ENCODE measurements around the gene BAIAP3.
A peak's percentile ranks its signal among the peaks of the same experiment; 100 is the strongest.

The BAIAP3 gene

GRCh38 chr16:1372292-1372950 lies 39.0 kb downstream of the BAIAP3 start:
- no peak for DNase-seq

- no peak for DNase-seq
These were observed 41.2 kb downstream of the BAIAP3 start for GRCh38 chr16:1374418-1375297.

GRCh38 chr16:1375298-1375640 lies 41.8 kb downstream of the BAIAP3 start:
- no peak for DNase-seq

DNA sequence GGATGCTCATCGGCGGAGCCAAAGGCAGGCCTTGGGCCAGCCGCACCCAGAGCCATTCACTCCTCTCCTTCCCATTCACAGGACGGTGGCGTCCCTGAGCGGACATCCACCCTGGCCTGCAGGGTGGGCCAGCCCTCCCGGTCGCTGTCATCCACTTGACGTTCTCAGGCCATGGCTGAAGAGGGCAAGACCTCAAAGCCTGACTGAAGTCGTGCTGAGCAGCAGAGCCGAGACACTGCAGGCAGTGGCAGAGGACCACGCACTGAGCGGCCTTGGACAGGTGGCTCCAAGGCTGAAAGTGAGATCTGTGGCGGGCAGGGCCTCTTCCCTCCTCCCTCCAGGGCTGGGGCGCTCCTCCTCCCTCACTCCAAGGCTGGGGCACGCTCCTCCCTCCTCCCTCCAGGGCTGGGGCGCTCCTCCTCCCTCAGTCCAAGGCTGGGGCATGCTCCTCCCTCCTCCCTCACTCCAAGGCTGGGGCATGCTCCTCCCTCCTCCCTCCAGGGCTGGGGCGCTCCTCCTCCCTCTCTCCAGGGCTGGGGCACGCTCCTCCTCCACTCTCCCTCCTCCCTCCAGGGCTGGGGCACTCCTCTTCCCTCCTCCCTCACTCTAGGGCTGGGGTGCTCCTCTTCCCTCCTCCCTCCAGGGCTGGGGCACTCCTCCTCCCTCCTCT lies 42.4 kb downstream of the BAIAP3 start:
- DNase-seq = no peak

DNA sequence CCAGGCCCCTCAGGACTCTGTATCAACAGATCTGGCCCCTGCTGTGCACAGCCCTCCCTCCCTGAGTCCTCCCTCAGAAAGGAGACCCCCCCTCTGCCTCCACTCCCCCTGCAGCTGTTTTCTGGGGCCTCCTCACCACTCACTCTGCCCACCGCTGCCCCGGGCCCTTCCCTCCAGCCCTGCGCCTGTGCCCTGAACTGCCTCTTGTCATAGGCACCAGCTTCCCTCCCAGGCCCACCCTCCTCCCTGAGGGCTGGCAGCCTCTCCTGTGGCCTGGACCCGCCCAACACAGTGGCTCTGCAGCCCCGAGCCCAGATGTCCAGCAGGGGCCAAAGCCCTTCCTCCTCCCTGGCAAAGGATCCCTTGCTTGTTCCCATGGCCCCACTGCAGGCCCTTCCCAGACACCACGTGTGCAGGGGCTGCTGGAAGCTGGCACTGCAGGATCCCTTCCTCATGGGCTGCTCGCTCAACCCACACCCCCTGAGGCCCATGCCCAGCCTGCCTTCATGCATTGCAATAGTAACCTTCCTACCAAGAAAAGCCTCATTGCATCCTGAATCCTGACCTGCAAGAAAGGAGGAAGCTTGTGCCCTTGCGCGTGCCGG lies 44.1 kb downstream of the BAIAP3 start:
- peak in 9 of 14 donors; percentile 12 to 86 (median 64) for DNase-seq

DNA sequence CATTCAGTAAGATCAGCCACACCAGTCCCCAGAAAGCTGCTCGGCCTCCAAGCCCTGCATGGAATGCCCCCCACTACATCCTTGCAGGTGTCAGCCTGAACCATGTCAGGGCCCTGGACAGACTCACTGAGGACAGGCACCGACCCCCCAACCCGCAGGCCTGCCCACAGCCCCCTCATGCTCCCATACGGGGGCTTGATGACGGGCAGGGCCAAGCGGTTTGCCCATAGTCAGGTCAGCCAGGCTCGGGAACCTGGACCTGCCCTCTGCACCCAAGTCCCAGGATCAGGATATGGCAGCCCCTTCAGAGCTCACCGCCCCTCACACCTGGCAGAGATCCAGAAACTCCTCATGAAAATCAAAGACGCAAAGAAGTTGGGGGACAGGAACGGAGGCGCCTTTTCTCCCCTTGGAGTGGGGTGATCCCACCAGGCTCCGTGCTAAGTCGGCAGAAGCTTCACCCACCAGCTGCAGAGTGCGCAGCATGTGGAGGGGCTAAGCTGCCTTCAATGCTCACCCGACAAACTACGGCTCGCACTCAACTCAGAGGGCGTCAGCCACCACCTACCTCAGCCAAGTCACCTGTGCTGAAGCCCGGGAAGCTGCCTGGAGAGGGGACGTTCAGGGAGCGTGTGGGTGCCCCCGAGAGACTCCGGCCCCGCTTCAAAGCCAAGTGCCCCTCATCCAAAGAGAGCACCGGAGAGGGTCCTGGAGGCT lies 44.8 kb downstream of the BAIAP3 start:
- no peak for DNase-seq

DNA sequence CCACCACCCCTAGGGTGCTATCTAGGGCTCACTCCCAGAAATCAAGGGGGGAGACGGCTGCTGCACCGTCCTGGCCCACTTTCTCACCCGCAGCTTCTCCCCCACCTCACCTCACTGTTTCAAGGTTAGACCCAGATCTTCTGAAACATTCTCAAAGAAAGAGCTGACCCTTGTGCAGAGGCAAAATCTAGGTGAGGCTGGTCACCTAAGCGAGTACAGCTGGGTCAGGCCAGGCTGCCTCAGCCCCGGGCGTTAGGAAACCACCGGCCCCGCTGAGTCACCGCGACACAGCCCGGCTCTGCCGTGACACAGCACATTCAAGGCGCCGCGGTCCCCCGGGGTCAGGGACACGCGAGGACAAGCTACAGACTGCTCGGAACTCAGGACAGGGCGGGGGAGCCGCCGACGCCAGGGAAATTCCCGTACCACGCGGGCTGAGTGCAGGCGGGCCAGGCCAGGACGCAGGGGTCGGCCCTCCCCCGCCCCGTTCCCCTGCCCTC lies 45.4 kb downstream of the BAIAP3 start:
- DNase-seq = peak in 9 of 14 donors; percentile 8 to 87 (median 22)

DNA sequence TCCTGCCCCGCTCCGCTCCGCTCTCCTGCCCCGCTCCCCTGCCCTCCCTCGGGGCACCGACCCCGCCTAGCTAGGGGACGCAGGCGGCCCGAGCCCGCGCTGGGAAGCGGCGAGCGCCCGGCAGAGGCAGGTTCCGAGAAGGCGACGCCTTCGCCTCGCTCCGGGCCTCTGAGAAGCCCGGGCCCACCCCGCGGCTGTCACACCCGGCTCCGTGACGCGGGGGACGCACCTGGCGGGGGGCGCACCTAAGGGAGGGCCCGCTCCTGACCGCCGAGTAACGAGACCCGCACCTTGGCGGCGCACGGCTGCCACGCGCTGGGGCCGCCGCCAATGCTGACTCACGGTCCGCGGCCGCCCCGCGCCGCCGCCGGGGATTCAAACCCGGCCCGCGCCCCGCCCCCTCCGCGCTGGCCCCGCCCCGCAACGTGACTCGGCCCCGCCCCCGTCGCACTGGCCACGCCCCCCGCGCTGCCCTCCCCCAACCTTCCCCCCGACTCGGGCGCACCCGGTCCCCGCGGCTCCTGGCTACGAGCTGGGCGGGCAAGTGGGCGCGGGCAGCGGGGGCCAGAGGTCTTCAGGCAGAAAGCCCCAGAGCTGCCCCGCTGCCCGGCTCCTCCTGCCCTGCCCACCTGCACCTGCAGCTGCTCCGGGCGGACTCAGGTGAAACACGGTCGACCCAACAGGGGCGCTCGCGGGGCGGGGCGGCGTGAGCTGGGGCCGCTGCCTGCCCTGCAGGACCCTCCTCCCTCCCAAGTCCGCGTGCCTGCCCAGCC lies 46.0 kb downstream of the BAIAP3 start:
- peak in 3 of 14 donors; percentile 5 to 67 (median 24) for DNase-seq

DNA sequence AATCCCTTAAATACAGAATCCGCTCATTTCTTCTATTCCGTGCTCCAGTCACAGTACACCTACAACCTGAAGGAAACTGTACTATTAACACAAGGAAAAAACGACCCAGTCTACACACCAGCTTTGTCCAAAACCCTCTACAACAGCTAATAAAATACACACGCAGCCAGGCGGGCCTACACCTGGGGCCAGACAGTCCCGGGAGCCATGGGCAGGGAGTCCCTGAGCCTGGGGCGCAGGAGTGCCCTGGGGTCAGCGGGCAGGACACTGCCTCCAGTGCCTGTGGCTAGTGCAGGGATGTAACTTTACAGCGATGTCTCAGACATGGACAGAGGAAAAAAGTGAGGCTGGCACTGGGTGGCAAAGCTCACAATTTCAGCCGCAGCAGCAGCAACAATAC lies 46.8 kb downstream of the BAIAP3 start:
- no peak for DNase-seq

- no peak for DNase-seq
These were observed 48.4 kb downstream of the BAIAP3 start for GRCh38 chr16:1381612-1382406.

GRCh38 chr16:1383556-1383955 lies 50.1 kb downstream of the BAIAP3 start:
- DNase-seq = no peak

- DNase-seq = no peak
These were observed 51.8 kb downstream of the BAIAP3 start for GRCh38 chr16:1385232-1385631.

DNA sequence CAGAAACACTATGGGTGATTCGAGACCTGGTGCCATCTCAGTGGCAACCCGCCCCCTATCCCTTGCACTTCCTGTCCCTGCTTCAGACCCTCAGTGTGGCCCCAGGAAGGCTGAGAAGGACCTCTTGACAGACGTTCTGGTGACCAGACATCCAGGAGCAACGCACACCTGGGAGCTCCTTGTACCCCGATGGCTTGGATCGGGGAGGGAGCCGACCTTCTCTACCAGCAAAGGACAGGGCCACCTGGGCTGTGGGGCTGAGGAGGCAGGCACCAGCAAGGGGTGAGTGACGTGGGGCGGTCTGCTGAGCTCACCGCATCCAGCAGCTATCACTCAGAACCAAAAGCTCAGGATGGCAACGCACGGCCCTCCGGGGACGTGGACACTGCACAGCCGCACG lies 53.9 kb downstream of the BAIAP3 start:
- DNase-seq = no peak

GRCh38 chr16:1389762-1390161 lies 56.3 kb downstream of the BAIAP3 start:
- no peak for DNase-seq

GRCh38 chr16:1390239-1390779 lies 56.9 kb downstream of the BAIAP3 start:
- DNase-seq = no peak

- DNase-seq = no peak
These were observed 59.4 kb downstream of the BAIAP3 start for GRCh38 chr16:1392826-1393225.

GRCh38 chr16:1393613-1394176 lies 60.2 kb downstream of the BAIAP3 start:
- no peak for DNase-seq

- DNase-seq = no peak
These were observed 61.0 kb downstream of the BAIAP3 start for GRCh38 chr16:1394367-1394951.

- no peak for DNase-seq
These were observed 62.1 kb downstream of the BAIAP3 start for GRCh38 chr16:1395444-1396031.

All from C1 segment of cervical spinal cord (tissue), 14 donors.